ENCODE measurements around the gene DTWD2. TPM values are rescaled to one million over a fixed set of nuclear protein-coding genes. Genes with fewer than 3 reads are reported as not detected.

The DTWD2 gene
- total and polyA plus RNA-seq, 2 of the 4 experiments (the other 2 are of a cell fraction): 1.2 to 1.8 TPM

DNA sequence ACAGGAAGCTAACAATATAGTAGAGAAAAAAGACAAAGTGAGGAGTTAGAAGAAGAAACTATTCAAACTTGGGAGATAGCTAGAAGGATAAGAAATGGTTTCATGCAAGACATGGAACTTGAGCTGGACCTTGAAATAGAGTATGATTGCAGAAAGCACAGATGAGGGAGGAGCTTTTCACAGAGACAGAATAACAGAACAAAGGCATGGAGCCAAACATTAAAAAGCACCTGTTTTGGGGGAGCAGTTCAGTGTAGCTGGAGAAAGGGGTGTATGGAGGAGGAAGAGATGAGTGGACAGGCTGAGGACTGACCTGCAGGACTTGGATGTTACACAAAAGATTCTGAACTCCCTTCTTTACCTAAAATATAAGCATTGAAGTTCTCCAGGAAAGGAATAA is 25.2 kb downstream of the DTWD2 start:
- no peak overlapping the region for H3K27ac ChIP-seq (ENCODE audit: insufficient read depth, low read length)
- TF ChIP-seq MAFK (IDR thresholded peaks at IDR 0.05; ENCODE audit: low read depth, low read length): no peak
- H3K27me3 ChIP-seq (ENCODE audit: control insufficient read depth, insufficient read depth, low read length): no peaks in the 10 kb centered on the region
- no peak overlapping the region for H3K9ac ChIP-seq (ENCODE audit: low read depth, low read length)
- no peak overlapping the region for H2AK9ac ChIP-seq (replicated peaks; ENCODE audit: low read depth, low read length, poor library complexity)
- H3K23ac ChIP-seq (ENCODE audit: low read depth, low read length): no peak overlapping the region
- no peak overlapping the region for H3K56ac ChIP-seq (ENCODE audit: extremely low read depth, insufficient read depth, low read length)
- H3K4me2 ChIP-seq (ENCODE audit: low read depth, low read length): no peak overlapping the region
- no peak overlapping the region for H4K8ac ChIP-seq (ENCODE audit: low read depth in 2 of 2, low read length in 2 of 2)
- H2AK5ac ChIP-seq (ENCODE audit: low read depth, low read length): no peak overlapping the region
- no peak overlapping the region for H2BK120ac ChIP-seq (ENCODE audit: low read depth, low read length)
- dilution Hi-C loops (cut with HindIII; ENCODE audit: low sequenced_read_pairs, unreplicated experiment) (no loop called here), intact Hi-C loops (cut with micrococcal nuclease) (no loop called here), in situ Hi-C loops (cut with MboI; ENCODE audit: low sequenced_read_pairs) (no loop called here)
- H2BK15ac ChIP-seq (ENCODE audit: low read depth, low read length): no peak overlapping the region
- no peak overlapping the region for H2BK20ac ChIP-seq (ENCODE audit: low read depth, low read length)
- no peaks in the 10 kb centered on the region for H3K4me1 ChIP-seq (ENCODE audit: control insufficient read depth, insufficient read depth, low read length)
- no peak overlapping the region for H2BK5ac ChIP-seq (ENCODE audit: low read depth, low read length, poor library complexity, severe bottlenecking)
- no peaks in the 10 kb centered on the region for H3K79me1 ChIP-seq (ENCODE audit: low read depth in 1 of 2, low read length in 2 of 2)
- H3K18ac ChIP-seq (ENCODE audit: low read depth, low read length): no peak overlapping the region
- H4K91ac ChIP-seq (ENCODE audit: insufficient read depth, low read depth, low read length): no peak overlapping the region
- no peaks in the 10 kb centered on the region for H3K9me1 ChIP-seq (ENCODE audit: insufficient read depth, low read length)
- no peak overlapping the region for H3K14ac ChIP-seq (replicated peaks; ENCODE audit: low read depth, low read length)
- no peak overlapping the region for H2AFZ ChIP-seq (replicated peaks; ENCODE audit: low read length, poor library complexity)
- no TSS peak for BruUV-seq (replicated peaks)
- ATAC-seq (ENCODE audit: low read depth): no peak
- no peak overlapping the region for H4K5ac ChIP-seq (ENCODE audit: low read depth, low read length)
- no peaks in the 10 kb centered on the region for H3K36me3 ChIP-seq (ENCODE audit: control insufficient read depth, insufficient read depth, low read length)
- CTCF ChIA-PET: no interaction called here
- no peaks in the 10 kb centered on the region for H4K20me1 ChIP-seq (ENCODE audit: insufficient read depth, low read length)
- H3K4ac ChIP-seq (ENCODE audit: low read depth, low read length): no peak overlapping the region
- H3K9me3 ChIP-seq (ENCODE audit: control insufficient read depth, insufficient read depth, low read length): no peaks in the 10 kb centered on the region
- no peak for DNase-seq
- H3K4me3 ChIP-seq (ENCODE audit: insufficient read depth, low read depth, low read length): no peak overlapping the region
- POLR2A ChIA-PET (ENCODE audit: unreplicated experiment): no interaction called here
